ENCODE results near the gene EVA1A.

The EVA1A gene

DNA sequence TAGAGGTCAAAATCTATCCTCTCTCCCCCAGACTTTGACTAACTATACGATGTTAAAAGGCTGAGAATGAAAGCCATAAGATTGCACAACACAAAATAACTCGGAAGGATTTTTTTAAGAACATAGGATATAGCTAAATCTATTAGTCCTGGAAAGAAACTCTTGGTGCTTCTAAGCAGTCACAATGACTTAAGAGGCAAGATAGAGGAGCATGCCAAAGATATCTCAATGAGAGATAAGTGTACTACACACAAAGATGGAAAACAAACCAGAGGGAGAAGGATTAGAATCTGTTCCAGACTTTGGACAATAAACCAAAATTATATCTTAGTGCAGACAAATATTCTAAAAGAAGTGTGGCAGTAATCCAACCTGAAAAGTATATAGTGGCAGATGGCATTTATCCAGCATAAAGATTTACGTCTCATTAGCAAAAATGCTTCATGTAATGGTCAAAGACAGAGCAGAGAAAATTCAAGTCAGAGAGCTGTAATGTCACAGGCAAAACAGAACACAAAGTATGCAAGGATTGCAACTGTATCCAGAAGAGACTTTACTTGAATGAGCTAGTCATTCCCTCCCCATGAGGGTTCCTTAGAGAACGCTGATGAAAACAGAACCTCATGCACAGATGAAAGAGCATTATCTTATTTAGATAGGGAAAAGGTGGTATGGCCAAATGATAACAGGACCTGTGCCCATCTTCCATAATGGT lies 28.8 kb upstream of the EVA1A start:
- no peak for DNase-seq

- DNase-seq = no peak
Measured at GRCh38 chr2:75587954-75588587, 27.3 kb upstream of the EVA1A start.

DNA sequence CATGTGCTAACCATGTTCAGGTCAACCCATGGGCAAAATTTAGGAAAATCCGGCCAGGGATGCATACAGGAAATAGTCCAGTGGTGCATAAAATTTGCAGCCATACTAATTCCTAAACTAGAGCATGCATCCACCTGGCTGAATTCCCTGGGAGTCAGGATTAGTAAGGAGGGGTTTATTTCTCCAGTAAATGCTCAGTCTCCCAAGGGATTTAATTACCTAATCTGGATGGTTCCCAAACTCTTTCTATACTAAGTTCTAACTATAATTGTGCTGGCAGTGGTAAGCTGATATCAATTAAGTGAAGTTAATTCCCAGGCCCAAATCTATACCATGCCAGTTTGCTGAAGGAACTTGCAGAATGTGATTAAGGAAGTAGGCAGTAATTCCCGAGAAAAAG lies 26.2 kb upstream of the EVA1A start:
- DNase-seq = no peak

- no peak for DNase-seq
Measured at GRCh38 chr2:75582840-75583239, 22.1 kb upstream of the EVA1A start.

GRCh38 chr2:75580606-75581005 lies 19.9 kb upstream of the EVA1A start:
- no peak for DNase-seq

- DNase-seq = no peak
Measured at GRCh38 chr2:75580156-75580555, 19.4 kb upstream of the EVA1A start.

GRCh38 chr2:75579186-75579585 lies 18.4 kb upstream of the EVA1A start:
- DNase-seq = no peak

GRCh38 chr2:75577280-75577679 lies 16.5 kb upstream of the EVA1A start:
- no peak for DNase-seq

GRCh38 chr2:75574106-75574505 lies 13.4 kb upstream of the EVA1A start:
- DNase-seq = no peak

DNA sequence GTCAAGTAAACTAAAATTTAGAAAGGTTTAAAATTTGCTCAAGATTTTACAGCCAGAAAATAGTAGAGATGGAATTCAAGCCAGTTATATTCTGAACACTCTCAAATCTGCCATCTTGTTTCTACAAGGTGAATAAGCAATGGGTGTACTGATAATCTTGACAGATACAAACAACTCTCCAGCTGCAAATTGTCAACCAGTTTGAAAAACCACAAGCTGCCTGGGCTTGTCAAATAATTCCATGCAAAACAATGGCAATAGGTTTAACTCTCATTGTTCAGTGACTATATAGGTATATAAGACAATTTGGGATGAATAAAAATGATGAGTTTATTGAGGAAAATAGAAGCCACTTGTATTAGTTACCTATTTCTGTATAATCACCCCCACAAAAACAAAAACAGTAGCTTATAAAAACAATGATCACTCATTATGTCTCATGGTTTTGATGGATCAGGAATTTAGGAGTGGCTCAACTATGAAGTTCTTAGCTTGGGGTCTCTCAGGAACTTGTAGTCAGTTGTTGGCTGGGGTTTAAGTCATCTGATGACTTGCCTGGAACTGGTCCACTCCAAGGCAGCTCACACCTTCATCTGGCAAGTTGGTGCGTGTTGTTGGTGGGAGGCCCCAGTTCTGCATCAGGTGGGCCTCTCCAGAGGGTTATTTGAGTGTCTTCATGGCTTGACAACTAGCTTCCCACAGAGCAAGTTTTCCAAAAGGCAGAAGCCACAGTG lies 12.6 kb upstream of the EVA1A start:
- no peak for DNase-seq

DNA sequence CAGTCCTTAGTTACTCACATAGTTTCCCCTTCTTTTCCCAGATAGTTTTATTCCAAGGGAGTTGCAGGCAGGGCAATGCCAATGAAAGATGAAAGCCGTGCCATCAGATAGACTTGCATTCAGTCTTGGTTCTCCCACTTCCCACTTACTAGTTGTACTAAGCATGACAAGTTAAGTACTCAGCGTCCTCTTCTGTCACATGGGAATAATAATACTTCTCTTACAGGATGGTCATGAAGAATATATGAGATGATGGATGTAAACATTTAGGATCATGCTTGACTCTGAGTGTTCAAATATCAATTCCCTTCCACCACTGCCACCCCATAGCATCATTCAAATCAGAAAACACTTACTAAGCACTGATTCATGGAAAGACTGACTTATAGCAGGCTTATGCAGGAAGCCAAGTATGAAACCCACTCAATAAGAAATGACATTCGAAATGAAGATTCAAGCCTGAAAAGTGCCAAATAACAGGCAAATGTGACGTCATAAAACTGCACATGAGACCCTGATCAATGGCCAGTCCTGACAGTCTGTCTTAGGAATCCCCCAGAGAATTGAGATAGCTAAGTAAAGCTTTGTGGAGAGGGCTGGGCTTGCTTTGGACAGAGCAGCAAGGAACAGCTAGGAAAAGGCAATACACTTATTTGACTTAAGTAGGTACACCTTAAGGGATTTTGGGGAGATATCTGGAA lies 11.1 kb upstream of the EVA1A start:
- no peak for DNase-seq

DNA sequence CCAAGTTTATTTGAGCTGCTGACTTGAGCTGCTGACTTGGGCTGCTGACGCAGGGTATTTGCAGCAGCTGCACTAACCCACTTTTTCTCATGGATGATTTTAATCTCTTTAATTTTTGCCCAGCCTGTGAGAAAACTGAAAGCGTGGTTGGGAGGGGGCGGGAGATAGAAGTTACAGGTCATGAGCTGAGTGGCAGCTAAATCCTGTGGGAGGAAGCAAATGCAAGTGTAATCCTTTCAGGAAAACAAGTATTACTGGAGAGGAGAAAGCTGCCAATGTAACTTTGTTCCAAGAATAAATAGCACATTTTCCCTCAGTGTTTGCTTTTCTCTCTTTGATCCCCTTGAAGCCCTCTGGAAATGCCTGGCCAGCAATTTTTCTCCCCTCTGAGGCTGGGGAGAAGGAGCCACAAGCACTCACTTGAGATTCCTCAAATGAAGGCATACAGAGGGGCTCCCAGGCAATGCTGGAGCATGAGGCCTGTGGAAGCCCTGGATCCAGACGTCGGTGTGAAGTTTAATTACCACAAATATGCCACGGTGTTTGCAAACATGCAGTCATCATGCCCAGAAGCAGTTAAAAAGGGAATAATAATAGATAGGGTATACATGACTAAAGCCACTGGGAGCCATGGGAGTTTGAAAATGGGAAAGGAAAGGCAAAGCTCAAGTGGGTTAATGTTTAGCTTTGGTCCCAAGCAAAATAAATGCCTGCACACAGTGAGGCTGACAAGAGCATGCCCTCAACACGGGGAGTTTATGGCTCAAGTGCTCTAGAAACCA lies 10.4 kb upstream of the EVA1A start:
- DNase-seq = no peak

GRCh38 chr2:75570024-75570947 lies 9.5 kb upstream of the EVA1A start:
- DNase-seq = no peak

DNA sequence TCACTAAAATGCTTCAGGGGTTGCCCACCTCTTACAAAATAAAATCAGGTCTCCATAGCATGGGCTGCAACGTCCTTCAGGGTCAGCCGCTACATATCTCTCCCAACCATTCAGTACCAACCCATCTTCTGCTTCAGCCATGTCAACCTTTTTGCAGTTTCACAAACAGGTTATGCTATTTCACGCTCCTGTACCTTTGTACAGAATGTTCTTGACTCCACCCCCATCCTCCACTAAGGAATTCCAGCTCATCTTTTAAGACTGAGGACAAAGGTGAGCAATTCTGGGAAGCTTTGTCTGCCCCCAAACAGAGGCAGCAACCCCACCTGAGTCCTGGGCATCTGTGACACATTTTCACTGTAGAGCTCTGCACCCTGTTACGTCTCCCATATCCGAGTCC lies 8.8 kb upstream of the EVA1A start:
- no peak for DNase-seq

- no peak for DNase-seq
Measured at GRCh38 chr2:75568174-75568573, 7.4 kb upstream of the EVA1A start.

- no peak for DNase-seq
Measured at GRCh38 chr2:75565472-75566462, 5.0 kb upstream of the EVA1A start.

DNA sequence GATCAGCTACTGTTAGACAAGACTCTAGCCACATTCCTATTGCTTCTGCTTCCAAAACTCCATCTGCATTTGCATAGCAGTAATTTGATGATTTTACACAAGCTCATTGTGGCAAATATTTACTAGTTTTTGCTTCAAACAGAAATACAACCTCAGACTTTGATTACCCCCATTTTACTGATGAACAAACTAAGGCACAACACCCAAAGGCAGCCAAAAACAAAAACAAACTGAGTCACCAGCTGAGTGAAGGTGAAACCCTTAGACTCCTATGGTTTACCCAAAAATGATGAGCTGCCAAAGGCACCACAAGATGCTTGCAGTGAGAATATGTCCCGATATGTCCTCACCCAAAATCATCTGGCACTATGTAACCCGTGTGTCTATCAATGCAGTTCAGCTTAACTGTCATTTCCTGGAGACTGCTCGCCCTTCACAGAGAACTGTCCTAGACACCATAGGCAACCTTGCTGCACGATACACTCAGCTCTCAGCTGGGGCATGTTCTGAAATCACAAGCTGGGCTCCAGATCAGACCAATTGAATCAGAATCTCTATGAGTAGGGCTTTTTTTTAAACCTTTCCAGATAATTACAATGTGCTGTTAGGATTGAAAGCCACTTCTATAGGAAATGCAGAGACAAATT lies 4.1 kb upstream of the EVA1A start:
- no peak for DNase-seq

- DNase-seq = no peak
Measured at GRCh38 chr2:75564026-75564688, 3.4 kb upstream of the EVA1A start.

GRCh38 chr2:75563591-75563990 lies 2.9 kb upstream of the EVA1A start:
- no peak for DNase-seq

Measured in NCI-H1694 treated with DMSO at 0.1 percent for 48 hours (cell line).